HG02884 (cell line): ENCODE results near the gene HYAL1.
"Not testable (repeated sequence)": the region's sequence is repeated elsewhere in the genome, so short reads cannot be mapped to it uniquely, and the experiment has no call there.

Experiments
- ATAC-seq: cut with Tn5 transposase; IDR thresholded peaks from one replicate; pipeline ENCODE4 v1.9.1; 2021; ENCODE audit warnings: mild to moderate bottlenecking, moderate library complexity; ENCODE audit not compliant: unreplicated experiment

The HYAL1 gene

DNA sequence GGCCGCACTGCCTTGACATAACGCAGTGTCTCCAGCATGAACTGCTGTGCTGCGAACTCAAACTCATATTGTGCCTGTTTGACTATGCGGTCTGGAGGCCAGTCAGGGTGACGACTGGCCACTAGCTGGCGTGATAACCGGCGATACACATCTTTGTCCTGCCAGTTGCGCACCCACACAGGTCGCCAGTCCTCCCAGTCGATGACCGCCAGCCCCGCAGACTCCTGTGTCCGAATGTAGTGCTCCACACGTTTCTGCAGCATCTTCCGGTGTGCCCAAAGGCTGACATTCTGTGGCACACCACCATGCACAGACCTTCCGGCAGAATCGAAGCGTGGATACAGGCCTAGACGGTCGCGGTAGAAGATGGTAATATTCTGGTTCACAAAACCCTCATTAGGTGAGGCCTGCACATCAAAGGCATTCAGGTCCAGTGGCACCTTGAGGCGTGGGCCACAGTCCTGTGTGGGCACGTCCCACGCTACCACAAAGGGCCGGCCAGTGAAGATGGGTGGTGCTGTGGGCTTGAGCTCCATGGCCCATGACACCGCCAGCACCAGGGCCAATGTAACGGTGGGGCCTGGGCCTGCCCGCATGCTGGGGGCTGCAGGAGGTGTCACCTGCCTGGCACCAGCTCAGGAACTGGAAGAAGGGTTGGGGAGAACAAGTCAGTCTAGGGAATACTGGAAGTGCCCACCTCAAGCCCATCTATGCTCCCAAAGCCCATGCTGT lies 16.7 kb upstream of the HYAL1 start:
- ATAC-seq = no peak

DNA sequence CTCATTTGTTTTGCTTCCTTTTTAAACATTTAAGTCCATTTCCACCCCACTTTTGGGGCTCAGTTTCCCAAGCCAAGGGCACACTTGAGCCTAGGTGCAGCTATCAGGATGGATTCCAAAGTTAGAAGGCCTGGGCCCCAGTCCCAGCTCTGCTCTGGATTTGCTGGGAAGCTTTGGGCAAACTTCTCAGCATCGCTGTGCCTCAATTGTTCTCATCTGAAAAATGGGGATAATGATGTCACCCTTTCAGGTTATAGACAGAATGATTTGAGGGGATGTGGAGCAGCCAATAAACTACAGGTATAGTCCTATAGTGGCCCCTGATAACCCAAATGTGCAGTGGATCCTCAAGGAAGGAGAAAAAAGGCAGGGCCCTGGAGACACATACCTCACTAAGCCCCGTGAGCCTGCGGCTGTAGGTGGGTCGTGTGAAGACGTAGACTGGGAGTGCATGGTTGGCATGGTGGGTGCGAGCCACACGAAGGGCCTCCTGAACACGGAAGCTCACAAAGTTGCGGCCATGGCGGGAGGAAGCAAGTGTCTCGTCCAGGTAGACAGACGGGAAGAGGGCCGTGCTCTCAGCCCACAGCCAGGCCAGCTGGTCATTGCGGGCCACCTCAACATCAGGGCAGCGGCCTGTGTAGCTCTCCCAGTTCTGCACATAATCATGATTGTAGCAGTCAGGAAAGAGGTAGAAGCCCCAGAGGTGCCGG lies 16.0 kb upstream of the HYAL1 start:
- no peak for ATAC-seq

DNA sequence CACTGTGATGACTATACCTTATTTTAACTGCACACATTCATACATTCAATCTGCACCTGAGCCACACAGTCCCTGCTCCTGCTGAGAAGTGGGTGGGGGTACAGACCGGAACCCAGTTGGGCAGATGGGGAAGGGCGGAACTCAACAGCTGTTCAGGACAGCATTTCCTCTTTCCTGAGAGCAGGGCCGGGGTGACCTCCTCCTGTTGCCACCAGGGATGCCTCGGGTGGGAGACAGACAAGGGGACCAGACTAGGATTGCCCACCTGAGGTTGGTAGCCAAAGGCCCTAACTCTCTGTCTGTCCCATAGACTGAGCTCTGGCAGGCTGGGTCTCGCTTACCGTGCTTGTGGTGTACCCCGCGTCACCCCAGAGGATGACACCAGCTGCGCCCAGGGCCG lies 15.2 kb upstream of the HYAL1 start:
- ATAC-seq = no peak

DNA sequence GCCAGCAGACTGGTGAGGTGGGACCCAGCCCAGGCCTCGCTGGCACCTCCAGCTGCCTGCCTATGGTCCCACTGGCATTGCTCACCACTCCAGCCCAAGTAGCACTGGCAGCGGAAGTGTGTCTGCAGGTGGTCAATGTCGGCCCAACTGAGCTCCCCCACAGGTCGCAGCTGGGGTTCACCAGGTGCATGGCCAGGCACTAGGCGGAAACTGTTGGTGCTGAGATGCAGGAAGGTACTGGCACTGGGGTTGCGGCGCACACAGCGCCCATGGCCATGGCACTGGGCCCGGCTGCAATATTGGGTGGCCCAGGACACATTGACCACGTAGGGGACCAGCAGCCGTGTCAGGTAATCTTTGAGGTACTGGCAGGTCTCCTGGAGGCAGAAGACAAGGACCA lies 14.8 kb upstream of the HYAL1 start:
- no peak for ATAC-seq

DNA sequence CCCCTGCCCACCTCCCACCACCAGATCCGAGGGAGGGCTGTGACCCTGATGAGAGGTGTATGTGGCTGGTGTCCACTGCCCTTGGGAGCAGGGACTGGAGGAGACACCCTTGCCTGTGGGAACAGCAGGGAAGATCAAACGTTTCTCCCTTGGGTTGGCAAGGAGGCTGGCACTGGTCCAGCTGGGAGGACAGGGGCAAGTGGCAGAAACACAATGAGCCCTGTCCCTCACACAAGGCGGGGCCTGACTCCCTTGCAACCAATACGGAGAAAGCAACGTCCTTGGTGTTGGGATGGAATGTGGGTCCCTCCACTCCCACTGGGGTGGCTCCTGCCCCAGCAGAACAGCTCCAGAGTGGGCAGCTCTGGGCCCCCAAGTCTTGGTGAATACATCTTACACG lies 13.9 kb upstream of the HYAL1 start:
- no peak for ATAC-seq

DNA sequence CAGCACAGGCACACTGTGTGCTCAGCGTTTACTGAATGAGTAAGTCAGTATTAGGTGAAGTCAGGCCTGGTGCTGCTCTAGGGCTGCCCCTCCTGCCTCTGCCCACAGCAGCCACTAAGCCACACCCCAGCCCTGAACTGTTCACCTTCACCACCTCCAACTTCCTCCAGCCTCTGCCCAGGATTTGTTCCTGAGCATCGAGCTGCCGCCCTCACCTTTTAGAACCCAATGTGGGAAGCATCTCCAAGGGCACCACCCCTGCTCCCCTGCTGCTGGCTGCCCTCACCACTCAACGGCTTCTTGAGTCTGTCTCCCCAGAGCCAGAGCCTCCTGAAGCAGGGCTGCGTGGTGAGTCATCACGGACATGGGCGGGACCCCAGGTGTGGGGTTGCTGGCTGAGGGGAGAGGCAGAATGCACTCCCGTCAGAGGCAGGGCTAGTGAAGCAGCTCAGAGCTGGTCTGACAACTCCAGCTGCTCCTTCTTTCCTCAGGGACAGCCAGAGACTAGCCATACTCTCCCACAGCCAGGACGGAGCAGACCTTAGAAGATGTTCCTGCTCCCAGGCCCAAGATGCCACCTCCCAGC lies 13.4 kb upstream of the HYAL1 start:
- ATAC-seq = no peak

DNA sequence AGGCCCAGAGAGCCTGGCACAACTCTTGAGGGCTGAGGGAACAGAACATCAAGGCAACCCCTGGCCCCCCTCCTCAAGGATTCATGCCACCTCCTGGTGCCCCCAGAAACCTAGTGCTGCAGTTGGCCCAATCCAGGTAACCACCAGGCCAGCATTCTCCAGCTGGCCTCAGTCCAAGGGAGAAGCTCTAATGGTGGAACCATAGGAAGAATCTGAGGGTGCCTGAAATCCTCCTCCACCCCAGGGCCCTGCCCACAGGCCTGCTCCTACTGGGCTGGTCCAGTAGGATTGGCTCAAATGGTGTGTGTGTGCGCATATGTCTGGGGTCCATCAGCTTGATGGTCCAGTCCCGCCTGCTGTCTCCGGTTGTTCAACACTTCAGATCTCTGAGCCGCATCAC lies 11.4 kb upstream of the HYAL1 start:
- ATAC-seq = no peak

DNA sequence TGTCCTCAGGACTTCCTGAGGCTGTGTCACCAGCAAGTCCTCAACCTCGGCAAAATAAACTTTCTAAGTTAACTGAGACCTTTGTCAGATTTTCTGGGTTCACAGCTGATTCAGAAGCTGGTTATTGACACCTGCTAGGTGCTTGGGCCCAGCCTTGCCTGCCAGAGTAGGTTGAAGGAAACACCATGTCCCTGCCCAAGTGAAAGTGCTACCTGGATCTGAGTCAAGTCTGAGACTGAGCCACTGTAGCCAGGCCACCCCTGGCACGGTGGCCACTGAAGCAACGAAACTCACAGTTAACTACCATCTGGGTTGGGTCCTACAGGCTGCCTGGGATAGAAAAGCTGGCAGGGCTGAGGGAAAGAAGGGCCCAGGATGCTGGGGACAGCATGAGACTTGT lies 11.0 kb upstream of the HYAL1 start:
- no peak for ATAC-seq

DNA sequence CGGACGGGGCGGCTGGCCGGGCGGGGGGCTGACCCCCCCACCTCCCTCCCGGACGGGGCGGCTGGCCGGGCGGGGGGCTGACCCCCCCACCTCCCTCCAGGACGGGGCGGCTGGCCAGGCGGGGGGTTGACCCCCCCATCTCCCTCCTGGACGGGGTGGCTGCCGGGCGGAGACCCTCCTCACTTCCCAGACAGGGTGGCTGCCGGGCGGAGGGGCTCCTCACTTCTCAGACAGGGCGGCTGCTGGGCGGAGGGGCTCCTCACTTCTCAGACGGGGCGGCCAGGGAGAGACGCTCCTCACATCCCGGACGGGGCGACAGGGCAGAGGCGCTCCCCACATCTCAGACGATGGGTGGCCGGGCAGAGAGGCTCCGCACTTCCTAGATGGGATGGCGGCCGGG lies 8.7 kb upstream of the HYAL1 start:
- not testable (repeated sequence) for ATAC-seq

DNA sequence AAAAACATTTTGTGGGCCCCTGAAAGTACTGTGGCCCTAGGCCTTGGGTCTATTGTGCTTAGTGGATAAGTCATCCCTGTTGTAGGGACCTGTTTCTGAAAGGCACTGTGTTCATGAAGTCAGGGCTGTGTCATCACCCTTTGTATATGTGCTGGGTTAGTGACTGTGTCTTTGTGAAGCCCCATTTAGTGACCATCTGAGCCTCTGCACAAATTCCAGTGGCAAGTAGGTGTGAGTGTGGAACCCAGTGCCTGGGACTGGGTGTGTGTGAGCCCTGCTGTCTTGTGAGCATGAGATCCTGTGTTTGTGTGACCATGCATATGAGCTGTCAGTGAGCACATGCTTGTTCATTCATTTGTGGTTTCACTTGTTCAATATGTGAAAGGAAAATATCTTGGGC lies 1.2 kb upstream of the HYAL1 start:
- ATAC-seq = no peak

DNA sequence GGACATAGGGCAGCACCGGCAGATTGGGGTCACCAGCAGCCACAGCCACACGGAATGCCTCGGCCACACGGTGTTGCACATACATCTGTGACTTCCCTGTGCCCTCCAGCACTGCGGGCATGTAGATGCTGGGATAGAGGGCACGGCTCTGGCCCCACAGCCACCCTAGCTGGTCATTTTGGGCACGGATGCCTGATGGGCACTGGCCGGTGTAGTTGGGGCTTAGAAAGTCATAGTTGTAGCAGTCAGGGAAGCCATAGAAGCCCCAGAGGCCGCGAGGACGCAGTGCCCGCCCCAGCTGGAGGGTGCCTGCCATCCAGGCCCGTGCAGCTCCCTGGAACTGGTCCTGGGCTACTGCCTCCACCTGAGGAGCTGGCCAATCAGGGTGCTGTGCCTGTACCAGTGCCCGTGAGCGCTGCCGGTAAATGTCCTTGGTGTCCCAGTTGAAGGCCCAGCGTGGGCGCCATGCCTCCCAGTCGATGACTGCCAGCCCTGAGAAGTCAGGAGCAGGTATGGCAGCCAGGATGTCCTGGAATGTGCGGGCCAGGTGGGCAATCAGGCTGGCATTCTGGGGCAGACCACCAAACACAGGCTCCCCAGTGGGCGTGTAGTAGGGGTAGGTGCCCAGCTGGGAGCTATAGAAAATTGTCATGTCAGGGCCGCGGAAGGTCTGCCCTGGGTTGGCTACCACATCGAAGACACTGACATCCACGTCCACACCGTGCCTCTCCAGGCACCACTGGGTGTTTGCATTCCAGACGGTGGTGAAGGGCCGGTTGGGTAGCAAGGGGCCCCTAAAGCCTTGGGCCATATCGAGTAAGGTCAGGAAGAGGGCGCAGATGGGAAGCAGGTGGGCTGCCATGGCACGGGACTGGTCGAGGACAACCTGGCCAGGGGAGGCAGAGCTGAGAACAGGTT lies 1.0 kb downstream of the HYAL1 start:
- no peak for ATAC-seq

DNA sequence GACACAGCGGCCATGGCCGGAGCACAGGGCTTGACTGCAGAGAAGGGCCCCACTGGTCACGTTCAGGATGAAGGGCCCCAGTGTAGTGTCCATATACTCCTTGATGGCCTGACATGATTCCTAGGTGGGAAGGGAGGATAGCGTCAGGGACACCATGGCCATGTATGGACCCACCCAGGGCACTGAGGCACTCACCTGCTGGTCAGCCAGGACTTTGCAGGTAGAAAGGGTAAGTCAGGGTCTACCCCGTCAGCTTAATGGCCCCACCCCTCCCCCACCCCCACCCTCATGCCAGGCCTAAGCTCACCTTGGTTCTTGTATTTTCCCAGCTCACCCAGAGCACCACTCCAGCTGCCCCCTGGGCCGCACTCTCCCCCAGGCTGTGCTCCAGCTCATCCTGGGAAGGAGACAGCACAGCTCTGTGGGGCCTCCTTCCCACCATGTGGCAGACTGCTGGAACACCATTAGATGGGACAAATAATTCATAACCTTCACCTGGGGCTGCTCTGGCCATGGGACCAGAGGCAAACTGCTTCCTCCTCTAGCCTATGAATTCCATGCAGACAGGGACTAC lies 2.6 kb downstream of the HYAL1 start:
- no peak for ATAC-seq

DNA sequence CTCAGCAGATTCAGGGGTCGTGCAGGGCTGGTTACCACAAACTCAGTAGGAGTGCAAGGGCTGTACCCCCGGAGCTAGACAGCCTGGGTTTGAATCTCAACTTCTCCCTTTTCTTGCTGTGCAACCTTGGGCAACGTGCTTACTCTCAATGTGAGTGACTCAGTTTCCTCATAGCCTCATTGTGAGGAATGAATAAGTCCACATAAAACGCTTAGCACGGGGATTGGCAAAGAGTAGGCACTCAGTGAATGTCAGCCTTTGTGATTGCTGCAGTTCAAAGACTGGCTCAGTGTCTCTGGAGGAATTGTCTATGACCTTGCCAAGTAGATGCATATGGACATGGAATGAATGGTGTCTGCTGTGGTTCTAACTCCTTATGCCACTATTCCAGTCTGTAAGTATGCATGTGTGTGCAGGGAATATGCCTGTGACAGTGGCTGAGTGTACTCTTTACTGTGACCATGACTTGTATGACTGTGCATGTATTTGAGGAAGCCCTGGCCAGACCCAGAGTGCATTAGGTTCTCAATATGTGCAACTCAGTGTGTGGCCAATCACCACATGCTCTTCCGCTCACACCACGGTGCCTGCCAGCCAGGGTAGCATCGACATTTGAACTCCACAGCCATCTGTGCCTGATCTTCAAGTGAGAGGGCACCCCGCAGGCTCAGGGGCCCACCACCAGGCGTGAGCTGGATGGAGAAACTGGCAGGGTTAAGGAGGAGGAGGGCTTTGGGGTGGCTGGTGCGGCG lies 3.3 kb downstream of the HYAL1 start:
- no peak for ATAC-seq

DNA sequence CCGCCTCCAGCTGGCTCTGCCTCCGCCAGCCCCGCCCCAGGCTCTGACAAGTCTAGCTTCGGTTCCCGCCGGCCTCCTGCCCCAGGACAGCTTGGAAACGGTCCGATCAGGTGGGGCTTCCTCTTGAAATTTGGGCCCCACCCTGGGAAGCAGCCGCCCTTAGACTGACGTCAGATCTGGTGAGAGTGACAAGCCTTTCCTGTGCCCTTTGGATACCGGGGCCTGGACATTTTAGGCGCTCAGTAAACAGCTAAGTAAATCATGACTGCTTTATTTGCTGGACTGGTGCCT lies 3.8 kb downstream of the HYAL1 start:
- ATAC-seq = no peak

DNA sequence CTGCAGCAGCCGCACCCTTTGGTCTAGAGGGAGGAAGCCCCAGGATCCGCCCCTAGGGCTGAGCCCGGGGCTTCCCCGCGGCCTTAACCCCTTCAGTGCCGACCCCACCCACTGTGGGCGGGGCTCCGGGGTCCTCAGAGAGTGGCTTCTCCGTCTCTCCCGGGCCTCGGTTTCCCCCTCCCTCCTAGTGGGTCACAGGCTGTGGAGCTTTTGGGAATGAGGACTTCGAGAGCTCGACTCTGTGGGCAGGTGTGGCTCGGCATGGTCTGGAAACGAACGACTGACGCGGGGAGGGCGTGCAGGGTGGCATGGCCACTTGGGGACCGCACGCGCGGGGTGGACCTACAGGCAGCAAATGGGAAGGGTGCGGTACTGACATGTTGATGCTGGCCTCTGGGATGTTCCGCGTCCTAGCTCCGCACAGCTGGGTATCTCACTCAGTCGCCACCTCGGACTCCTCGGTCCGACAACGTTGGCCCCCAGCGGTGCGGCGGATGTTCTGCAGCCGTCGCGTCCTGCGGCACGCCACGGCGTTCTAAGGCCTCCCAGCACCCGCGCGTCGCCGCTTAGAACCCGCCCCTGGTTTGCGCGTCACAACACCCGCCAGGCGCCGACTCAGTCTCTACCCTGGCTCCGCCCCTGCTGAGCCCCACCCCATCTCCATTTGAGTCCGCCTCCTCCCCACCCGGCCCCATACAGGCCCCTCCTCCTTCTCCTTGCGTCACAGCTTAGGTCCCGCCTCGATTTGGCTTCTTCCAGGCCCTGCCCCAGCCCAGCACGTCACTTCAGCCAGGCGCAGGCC lies 4.3 kb downstream of the HYAL1 start, which contains the start of the genes HYAL3 and NAA80:
Gene HYAL3, minus strand, starts transcription at position 570 of the 802 bp plus-strand sequence. CDS start 3,803 bp downstream, outside the sequence.
Gene NAA80, minus strand, starts transcription at position 570 of the 802 bp plus-strand sequence. CDS start 1,942 bp downstream, outside the sequence.
- ATAC-seq = peak; percentile 81

DNA sequence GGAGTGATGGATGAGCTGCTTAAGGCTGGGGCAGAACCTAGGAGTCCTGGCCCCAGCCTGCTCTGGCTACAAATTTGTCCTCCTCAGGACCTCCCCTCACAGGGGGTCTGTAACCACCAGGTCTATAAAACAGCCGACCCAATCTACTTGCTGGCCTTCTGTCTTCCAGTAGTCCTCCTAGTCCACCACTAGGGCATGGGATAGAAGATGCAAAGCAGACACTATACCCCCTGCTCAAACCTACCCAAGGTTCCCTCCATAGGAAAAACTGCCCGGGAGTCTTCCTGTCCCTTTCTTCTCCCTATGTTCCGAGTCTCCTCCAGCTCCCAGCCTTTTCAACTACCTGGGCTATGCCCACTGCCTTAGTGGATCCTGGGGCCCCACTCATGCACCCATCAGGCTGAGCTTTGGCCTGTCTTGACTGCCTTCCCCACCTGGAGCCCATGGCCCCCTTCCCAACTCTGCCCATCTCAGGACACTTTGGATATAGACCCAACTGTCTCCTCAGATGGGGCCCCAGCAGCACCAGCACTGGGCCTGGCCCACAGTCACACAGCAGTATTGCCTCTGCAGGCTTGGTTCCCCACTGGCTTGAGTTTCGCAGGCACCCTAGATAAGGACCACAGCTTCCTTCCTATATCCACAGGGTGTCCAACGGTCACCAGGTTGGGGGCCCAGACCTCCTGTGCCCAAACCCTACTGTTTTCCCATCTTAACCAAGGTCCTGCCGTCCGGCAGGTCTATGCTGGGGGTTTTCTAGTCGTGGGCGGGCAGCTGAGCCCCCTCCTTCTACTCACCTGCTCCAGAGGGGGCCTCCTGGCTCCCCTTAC lies 5.3 kb downstream of the HYAL1 start:
- ATAC-seq = no peak

DNA sequence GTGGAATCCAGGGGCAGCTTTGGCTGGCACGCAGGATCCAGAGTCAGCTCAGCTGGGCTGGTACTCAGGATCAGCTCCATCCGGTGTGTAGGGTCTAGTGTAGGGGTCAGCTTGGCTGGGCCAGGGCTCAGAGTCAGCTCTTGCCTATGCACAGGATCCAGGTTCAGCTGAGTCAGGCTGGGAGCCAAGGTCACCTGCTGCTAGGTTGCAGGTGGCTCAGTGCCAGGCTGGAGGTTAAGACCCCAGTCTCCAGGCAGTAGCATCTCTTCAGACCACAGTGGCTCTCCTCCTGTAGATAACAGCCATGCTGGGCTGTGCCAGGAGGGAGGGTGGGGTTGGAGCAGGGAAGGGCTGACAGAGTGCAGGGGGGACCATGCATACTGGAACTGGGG lies 6.0 kb downstream of the HYAL1 start:
- ATAC-seq = no peak

DNA sequence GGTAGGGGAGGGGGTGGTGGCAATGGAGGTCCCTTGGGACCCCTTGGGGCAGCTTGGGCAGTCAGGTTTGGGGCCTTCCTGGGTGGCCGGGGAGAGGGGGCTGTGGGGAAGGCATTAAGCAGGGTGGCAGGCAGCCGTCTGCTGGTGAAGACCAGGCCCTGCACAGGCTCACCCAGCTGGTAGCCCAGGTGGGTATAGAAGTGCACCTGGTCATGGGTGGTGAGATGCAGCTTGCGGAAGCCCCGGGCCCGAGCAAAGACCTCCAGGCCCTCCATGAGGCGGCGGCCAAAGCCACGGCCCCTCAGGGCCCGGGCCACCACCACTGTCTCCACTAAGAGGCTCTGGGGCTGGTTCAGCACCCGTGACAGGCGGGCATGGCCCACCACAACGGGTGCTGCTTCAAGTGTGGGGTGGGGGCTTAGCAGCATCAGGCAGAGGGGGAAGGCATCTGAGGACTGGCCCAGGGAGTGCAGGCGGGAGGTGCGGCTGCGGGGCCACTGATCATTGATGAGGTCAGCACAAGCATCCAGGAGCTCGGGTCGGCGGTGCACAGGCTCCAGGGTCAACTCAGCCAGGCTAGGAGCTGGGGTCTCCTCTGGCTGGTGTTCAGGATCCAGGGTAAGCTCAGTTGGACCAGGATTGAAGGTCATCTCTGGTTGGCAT lies 6.5 kb downstream of the HYAL1 start:
- ATAC-seq = no peak
